Tibial nerve (tissue), 4 donors: ENCODE results near the gene SDK1. TPM values are rescaled to one million over a fixed set of nuclear protein-coding genes. Genes with fewer than 3 reads are reported as not detected.

Experiments used
- DNase-seq, 2 donors: peaks; one replicate each; pipeline ENCODE4 v3.0.0-alpha.2; 2019; ENCODE audit warnings: low spot score in 2 of 2
- H3K27ac ChIP-seq, 4 donors: fragments of 200-600 bp; sonication (generic) in 3 of 4; one replicate each; pipeline ENCODE4 v1.5.1; 2017 to 2019; ENCODE audit warnings: mild to moderate bottlenecking in 1 of 4
- H3K27me3 ChIP-seq, 2 donors: fragments of 200-600 bp; sonication (generic) in 1 of 2; one replicate each; pipeline versions ENCODE4 v1.5.1 to v1.6.0; 2017 to 2019
- H3K36me3 ChIP-seq, 3 donors: fragments of 200-600 bp; sonication (generic); one replicate each; pipeline ENCODE4 v1.5.1; 2018 to 2019
- H3K4me1 ChIP-seq, 4 donors: fragments of 200-600 bp; sonication (generic) in 3 of 4; one replicate each; pipeline ENCODE4 v1.5.1; 2017 to 2019
- H3K4me3 ChIP-seq, 4 donors: fragments of 200-600 bp; sonication (generic) in 3 of 4; one replicate each; pipeline ENCODE4 v1.5.1; 2017 to 2019; ENCODE audit warnings: mild to moderate bottlenecking in 1 of 4, moderate library complexity in 1 of 4
- H3K9me3 ChIP-seq, 4 donors: fragments of 200-600 bp; sonication (generic) in 3 of 4; one replicate each; pipeline ENCODE4 v1.5.1; 2017 to 2019
- CTCF ChIP-seq, 5 experiments: fragments of 200-600 bp in 3 of 5; fragments of 450-650 bp in 2 of 5; sonication (generic) in 3 of 5; IDR thresholded peaks; one replicate each; pipeline ENCODE4 v1.5.1; 2016 to 2019; ENCODE audit warnings: antibody characterized with exemption in 5 of 5, mild to moderate bottlenecking in 3 of 5, moderate library complexity in 2 of 5
- EP300 ChIP-seq, 2 donors: sonication (generic); formaldehyde crosslinking; IDR thresholded peaks; one replicate each; pipeline ENCODE4 v1.6.1; 2017; ENCODE audit warnings: antibody characterized with exemption in 2 of 2, mild to moderate bottlenecking in 1 of 2
- POLR2A ChIP-seq, 2 donors: fragments of 450-650 bp; IDR thresholded peaks; one replicate each; pipeline ENCODE4 v1.6.1; 2017; ENCODE audit warnings: antibody characterized with exemption in 2 of 2, mild to moderate bottlenecking in 2 of 2, moderate library complexity in 2 of 2
- WGBS, 2 donors: methylation state at CpG; one replicate each; pipeline ENCODE4 v1.1.5; 2018; 5-methylcytosine and 5-hydroxymethylcytosine counted together
- total RNA-seq, 4 donors: library from RNA; depleted of rRNA; stranded (reverse); fragments of >200 nt; gene quantifications; one replicate each; pipeline ENCODE4 v1.1.0, GENCODE V29; 2016

Gene SDK1
- total RNA-seq, 4 donors from 2014 or later, result 8.2 to 16.2 (median 12.9) TPM

- no peaks in the 10 kb centered on the region for H3K27me3 ChIP-seq
- WGBS, 2 donors, result 80 to 87% methylated on average over 9 of the region's 9 CpGs
These were observed 985.3 kb downstream of the SDK1 start for GRCh38 chr7:4286351-4286750.

GRCh38 chr7:4288791-4289394 is 987.8 kb downstream of the SDK1 start:
- Histone ChIP-seq H3K27me3 (no peaks in the 10 kb centered on the region), H3K27ac (no peak overlapping the region), H3K4me3 (no peak overlapping the region), H3K9me3 (peaks cover 0 to 26% (median 0%) of the 10 kb centered on the region in 4 donors), H3K36me3 (no peaks in the 10 kb centered on the region), H3K4me1 (no peaks in the 10 kb centered on the region)
- 82 to 84% methylated on average over 1 of the region's 1 CpG for WGBS, 2 donors
- no peak for DNase-seq
- TF ChIP-seq POLR2A (IDR thresholded peaks at IDR 0.05) (no peak), CTCF (IDR thresholded peaks at IDR 0.05) (no peak), EP300 (IDR thresholded peaks at IDR 0.05) (no peak)

More at GRCh38 chr7:4286351-4286750, 985.3 kb downstream of the SDK1 start:
- Histone ChIP-seq H3K4me1 (no peaks in the 10 kb centered on the region), H3K9me3 (peaks cover 0 to 5% (median 0%) of the 10 kb centered on the region in 4 donors), H3K4me3 (no peak overlapping the region), H3K36me3 (no peaks in the 10 kb centered on the region), H3K27ac (no peak overlapping the region)
- no peak for TF ChIP-seq POLR2A (IDR thresholded peaks at IDR 0.05)
- TF ChIP-seq EP300 (IDR thresholded peaks at IDR 0.05), result no peak
- no peak for DNase-seq

- H3K27ac ChIP-seq, result no peak overlapping the region
- no peak for TF ChIP-seq CTCF (IDR thresholded peaks at IDR 0.05)
- no peak for TF ChIP-seq POLR2A (IDR thresholded peaks at IDR 0.05)
- TF ChIP-seq EP300 (IDR thresholded peaks at IDR 0.05), result no peak
- WGBS, 2 donors, result 83% methylated on average over 13 of the region's 13 CpGs
These were observed 996.3 kb downstream of the SDK1 start for GRCh38 chr7:4297165-4297917.

GRCh38 chr7:4297918-4298219 is 996.8 kb downstream of the SDK1 start:
- Histone ChIP-seq H3K9me3 (peaks cover 0 to 29% (median 0%) of the 10 kb centered on the region in 4 donors), H3K27ac (no peak overlapping the region), H3K4me3 (no peak overlapping the region), H3K4me1 (no peaks in the 10 kb centered on the region), H3K36me3 (no peaks in the 10 kb centered on the region), H3K27me3 (no peaks in the 10 kb centered on the region)
- DNase-seq, result no peak
- 81 to 88% methylated on average over 5 of the region's 5 CpGs for WGBS, 2 donors
- no peak for TF ChIP-seq EP300 (IDR thresholded peaks at IDR 0.05)
- TF ChIP-seq POLR2A (IDR thresholded peaks at IDR 0.05), result no peak
- no peak for TF ChIP-seq CTCF (IDR thresholded peaks at IDR 0.05)

More at GRCh38 chr7:4297165-4297917, 996.3 kb downstream of the SDK1 start:
- Histone ChIP-seq H3K4me1 (no peaks in the 10 kb centered on the region), H3K36me3 (no peaks in the 10 kb centered on the region), H3K4me3 (no peak overlapping the region), H3K9me3 (peaks cover 0 to 32% (median 0%) of the 10 kb centered on the region in 4 donors), H3K27me3 (no peaks in the 10 kb centered on the region)
- no peak for DNase-seq

- Histone ChIP-seq H3K36me3 (no peaks in the 10 kb centered on the region), H3K9me3 (peaks cover 0 to 13% (median 0%) of the 10 kb centered on the region in 4 donors), H3K4me3 (no peak overlapping the region), H3K27ac (no peak overlapping the region), H3K27me3 (no peaks in the 10 kb centered on the region), H3K4me1 (no peaks in the 10 kb centered on the region)
- no peak for DNase-seq
- WGBS, 2 donors, result 85 to 91% methylated on average over 5 of the region's 5 CpGs
- TF ChIP-seq EP300 (IDR thresholded peaks at IDR 0.05), result no peak
- TF ChIP-seq POLR2A (IDR thresholded peaks at IDR 0.05), result no peak
- no peak for TF ChIP-seq CTCF (IDR thresholded peaks at IDR 0.05)
These were observed 998.4 kb downstream of the SDK1 start for GRCh38 chr7:4299431-4299830.
